ENCODE data around the gene TIAM2. TPM values are rescaled to one million over a fixed set of nuclear protein-coding genes. Genes with fewer than 3 reads are reported as not detected.

TIAM2 gene
- total and polyA plus RNA-seq, 12 donors: 4.3 to 22.5 (median 11.8) TPM

- ATAC-seq: no peak
- peaks cover 0 to 7% (median 0%) of the 10 kb centered on the region in 9 donors for H3K4me1 ChIP-seq
- intact Hi-C loops (cut with DNase I): no loop called here
- peaks cover 0 to 71% (median 4%) of the 10 kb centered on the region in 9 donors for H3K36me3 ChIP-seq
- H3K27me3 ChIP-seq: no peaks in the 10 kb centered on the region
- WGBS, 2 donors: 96 to 97% methylated on average over 5 of the region's 5 CpGs
- H3K4me3 ChIP-seq: no peak overlapping the region
- no peak overlapping the region for H3K27ac ChIP-seq
- no peak for DNase-seq
- no peak for TF ChIP-seq CTCF (IDR thresholded peaks at IDR 0.05)
- no peaks in the 10 kb centered on the region for H3K9me3 ChIP-seq
Observed at GRCh38 chr6:155290491-155290890, 295.4 kb downstream of the TIAM2 start.

- TF ChIP-seq CTCF (IDR thresholded peaks at IDR 0.05): no peak
- Histone ChIP-seq H3K27me3 (no peaks in the 10 kb centered on the region), H3K36me3 (peaks cover 0 to 78% (median 8%) of the 10 kb centered on the region in 9 donors), H3K4me1 (peaks cover 0 to 7% (median 0%) of the 10 kb centered on the region in 9 donors), H3K27ac (no peak overlapping the region), H3K9me3 (no peaks in the 10 kb centered on the region), H3K4me3 (no peak overlapping the region)
- intact Hi-C loops (cut with DNase I): no loop called here
- no peak for ATAC-seq
- DNase-seq: no peak
- WGBS, 2 donors: 77 to 90% methylated on average over 3 of the region's 3 CpGs
Observed at GRCh38 chr6:155291291-155291690, 296.2 kb downstream of the TIAM2 start.

- Histone ChIP-seq H3K36me3 (peaks cover 0 to 84% (median 8%) of the 10 kb centered on the region in 9 donors), H3K4me1 (peaks cover 0 to 7% (median 0%) of the 10 kb centered on the region in 9 donors), H3K27me3 (no peaks in the 10 kb centered on the region), H3K4me3 (no peak overlapping the region), H3K9me3 (no peaks in the 10 kb centered on the region), H3K27ac (no peak overlapping the region)
- 79 to 88% methylated on average over 5 of the region's 5 CpGs for WGBS, 2 donors
- no peak for DNase-seq
- intact Hi-C loops (cut with DNase I): no loop called here
- TF ChIP-seq CTCF (IDR thresholded peaks at IDR 0.05): no peak
- no peak for ATAC-seq
Observed at GRCh38 chr6:155292711-155293110, 297.6 kb downstream of the TIAM2 start.

GRCh38 chr6:155297669-155298068, 302.6 kb downstream of the TIAM2 start:
- intact Hi-C loops (cut with DNase I): no loop called here
- TF ChIP-seq CTCF (IDR thresholded peaks at IDR 0.05): no peak
- peaks cover 0 to 5% (median 0%) of the 10 kb centered on the region in 9 donors for H3K4me1 ChIP-seq
- H3K9me3 ChIP-seq: no peaks in the 10 kb centered on the region
- DNase-seq: no peak
- no peaks in the 10 kb centered on the region for H3K27me3 ChIP-seq
- no peak for ATAC-seq
- no peak overlapping the region for H3K4me3 ChIP-seq
- peaks cover 0 to 83% (median 8%) of the 10 kb centered on the region in 9 donors for H3K36me3 ChIP-seq
- H3K27ac ChIP-seq: no peak overlapping the region
- WGBS, 2 donors: 90 to 92% methylated on average over 3 of the region's 3 CpGs
